UCSD-AML1 (cell line): Measurements from ENCODE around the gene RCVRN.

Experiments
- DNase-seq: peaks from one replicate; lab custom pipeline; 2025; ENCODE audit not compliant: unreplicated experiment; lab: John Stamatoyannopoulos, UW

RCVRN gene

DNA sequence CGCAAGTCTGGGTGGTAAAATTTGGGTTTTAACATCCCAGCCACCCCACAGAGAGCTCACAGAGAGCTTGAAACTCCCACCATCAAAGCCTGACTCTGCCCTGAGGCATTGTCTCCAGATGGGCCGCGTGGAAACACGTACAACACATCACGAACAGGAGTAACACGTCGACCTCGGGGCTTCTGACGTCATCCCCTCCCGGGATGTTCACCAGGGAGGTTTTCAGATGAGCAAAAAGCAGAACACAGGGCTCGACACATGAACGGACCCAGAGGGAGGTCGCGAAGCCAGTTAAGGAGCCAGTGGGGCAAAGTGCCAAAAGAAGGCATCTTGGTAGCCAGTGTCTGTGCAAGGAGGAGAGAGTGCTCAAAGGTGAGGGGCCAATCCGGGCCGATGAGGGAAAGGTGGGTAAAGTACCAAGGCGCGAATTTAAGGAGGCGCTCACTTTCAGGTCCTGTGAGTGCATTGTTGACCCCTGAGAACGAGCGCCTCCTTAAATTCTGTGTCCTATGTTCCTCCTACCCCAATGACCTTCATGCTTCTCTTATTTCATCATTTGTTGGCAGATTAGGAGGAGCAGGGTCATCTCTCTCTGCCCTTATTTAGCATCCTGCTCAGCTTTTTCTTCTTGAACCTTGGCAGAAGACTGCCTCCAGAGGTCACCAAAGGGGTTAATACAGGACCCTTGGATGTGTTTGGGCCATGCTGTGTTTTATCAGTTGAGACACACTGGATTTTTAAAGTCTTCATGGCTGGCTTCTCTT is 5.6 kb downstream of the RCVRN start:
- no peak for DNase-seq

DNA sequence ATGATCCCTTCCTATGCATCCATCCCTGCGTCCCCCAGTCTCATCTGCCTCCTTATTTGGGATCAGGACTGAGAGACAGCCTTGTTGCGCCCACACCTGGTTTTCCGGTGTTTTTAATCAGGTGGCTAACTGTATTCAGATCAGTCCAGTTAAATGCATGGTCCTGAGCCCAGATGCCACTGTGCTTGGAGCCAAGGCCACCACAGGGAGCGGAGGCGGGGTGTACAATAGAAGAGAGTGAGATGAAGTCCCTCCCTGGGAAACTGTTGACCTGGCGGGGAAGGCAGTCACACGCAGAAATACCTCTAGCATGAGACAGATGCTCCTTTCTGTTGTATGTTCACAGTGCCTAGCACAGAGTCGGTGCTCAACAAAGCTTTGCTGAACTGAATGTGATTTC is 6.3 kb downstream of the RCVRN start:
- DNase-seq = no peak

DNA sequence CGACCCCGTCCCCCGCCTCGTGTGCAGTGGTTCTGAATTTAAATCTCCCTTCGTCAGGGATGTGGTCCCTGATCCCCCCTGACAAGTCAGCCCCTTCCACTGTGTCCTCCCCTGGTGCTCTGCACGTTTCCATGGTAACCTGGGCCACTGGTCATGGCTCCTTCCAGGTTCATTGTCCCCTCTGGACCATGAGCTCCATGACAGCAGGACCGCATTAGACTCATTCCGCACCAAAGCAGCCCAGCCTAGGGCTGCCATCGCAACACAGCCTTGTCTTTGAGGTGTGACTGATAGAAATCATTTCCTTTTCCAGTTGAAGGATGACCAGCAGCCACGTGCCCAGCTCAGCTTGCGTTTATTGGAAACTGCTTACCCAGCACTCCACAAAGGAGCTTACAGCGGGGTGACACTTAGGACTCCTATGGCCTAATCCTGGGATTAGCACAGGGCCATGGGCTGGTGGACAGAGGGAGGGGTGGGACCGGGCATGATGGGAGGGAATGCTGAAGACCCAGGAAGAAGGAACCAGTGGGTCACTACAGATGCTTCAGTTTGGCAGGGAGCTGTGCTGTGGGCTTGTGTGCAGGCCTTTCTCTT is 7.6 kb downstream of the RCVRN start:
- DNase-seq = no peak

DNA sequence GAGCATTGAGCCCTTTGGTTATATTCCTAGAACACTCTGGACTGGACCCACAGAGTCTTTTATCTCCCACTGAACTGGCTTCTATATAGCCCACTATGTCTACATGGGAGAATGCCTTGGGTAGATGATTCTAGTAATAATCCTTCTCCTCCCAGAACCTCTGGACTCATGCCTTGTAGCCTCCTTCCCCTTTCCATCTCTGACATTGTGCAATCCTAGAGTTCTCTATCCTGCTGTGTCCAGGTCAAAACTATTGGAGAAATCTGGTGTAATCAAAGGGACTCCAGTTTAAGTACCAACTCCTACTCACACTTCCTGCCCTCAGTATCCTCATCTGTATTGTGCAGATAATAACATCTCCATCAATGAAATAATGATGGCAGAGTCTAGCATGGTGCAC is 9.1 kb downstream of the RCVRN start:
- DNase-seq = no peak

DNA sequence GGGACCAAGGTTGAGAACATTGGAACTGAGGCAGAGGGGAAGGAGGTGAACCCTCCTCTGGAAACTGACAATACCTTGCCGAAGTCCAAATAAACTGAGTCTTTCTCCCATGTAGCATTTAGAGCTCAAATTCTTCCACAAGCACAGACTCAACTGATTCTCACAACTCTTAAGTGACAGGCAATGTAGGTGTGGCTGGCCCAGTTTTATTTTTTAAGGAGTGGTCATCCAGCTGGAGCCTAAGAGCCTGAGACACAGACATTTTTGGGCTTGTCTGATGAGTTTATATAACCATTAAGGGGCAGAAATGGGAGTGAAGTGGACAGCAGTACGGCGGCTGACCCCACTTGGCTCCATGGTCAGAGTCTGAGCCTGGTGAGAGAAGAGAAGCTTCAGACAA is 10.8 kb downstream of the RCVRN start:
- DNase-seq = no peak

DNA sequence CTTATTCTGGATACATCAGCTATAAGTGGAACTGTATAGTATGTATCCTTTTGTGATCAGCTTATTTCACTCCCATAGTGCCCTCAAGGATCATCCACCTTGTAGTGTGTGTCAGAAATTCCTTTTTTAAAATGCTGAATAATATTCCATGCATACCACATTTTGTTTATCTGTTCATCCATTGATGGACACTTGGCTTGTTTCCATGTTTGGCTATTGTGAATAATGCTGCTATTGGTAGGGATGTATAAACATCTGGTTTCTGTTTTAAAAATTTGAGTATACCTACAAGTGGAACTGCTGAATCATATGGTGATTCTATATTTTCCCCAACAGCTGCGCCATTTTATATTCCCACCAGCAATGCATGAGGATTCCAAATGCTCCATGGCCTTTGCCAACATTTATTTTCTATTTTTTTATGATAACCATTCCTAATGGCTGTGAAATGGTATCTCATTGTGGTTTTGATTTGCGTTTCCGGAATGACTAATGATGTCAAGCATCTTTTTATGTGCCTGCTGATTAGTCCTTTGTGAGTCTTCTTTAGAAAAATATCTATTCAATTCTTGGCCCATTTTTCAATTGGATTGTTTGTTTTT is 11.6 kb downstream of the RCVRN start:
- DNase-seq = no peak

DNA sequence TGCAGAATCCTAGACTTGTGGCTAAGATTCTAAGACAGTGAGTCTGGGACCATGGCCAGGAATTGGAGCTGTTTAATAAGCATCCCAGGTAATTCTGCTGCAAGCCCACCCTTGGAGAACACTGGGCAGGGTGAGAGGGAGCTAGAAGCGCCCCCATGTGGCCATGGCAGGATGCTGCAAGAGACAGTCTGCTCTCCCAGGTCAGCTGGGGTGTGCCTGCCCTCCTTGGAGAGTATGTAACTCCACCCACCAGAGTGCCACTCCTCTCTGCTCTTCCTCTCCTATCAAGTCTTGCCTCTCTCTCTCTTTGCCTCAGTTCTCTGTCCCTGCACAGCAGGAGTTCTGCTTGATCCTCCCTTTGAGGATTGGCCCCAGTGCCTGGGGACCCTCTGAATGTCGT is 14.9 kb downstream of the RCVRN start:
- DNase-seq = peak; percentile 45

DNA sequence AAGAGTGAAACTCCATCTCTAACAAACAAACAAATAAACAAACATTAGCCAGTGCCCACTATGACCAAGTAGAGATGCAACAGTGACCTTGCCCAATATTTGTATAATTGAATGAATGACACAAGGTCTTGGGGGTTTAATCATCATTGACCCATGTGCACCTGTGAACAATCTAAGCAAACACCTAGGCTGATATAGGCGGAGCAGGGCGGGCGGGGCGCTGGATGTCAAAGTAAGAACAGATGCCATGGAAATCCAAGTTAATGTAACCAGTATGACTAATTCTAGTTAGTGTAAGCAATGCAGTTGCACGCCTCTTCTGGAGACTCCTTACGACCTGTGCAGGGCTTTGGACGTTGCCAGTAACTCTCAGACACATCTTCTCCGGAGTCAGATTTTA is 17.6 kb downstream of the RCVRN start:
- no peak for DNase-seq

DNA sequence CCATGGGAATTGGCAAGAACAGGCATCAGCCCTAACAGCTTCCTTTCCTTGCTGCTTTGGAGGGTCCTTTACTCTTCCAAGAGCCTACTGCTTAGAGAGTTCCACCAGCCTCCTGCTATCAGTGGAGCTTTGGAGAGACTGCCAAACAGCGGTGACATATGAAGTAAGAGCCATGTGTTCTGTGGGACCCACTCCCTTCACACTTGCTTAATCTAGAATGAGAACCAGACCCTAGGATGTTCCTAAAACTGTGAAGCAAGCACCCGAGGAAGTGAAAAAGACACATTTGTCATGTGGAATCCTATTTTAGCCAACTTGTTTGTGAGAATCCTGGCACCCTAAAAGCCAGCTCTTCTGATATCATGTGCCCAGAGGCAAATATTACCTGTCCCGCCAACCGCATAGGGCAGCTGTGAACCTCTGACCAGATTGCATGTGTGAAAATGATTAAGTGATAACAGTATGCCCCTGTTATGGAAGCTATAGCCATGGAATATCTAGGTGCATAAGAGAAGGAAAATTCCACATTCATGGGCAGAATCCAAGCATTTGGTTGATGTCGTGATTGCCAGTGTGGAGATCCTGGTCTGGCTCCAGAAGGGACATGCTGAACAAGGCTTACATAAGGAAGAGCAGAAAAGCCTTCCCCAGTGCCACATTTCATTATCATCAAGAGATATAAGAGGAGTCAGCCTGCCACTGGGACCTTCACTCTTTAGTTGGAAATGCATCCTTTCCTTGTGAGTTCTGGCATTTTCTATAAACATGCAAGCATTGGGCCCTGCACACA is 18.7 kb downstream of the RCVRN start:
- DNase-seq = no peak

DNA sequence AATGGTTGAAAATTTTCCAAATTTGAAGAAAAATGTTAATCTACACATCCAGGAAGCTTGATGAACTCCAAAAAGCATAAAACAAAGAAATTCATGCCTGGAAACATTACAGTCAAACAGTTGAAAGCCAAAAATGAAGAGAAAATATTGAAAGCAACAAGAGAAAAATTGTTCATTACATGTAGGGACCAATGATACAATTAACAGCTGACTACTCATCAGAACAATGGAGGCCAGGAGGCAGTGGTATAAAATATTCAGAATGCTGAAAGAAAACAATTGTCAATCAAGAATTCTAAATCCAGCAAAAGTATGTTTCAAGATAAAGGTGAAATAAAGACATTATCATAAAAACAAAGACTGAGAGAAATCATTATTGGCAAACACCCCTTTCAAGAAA is 21.6 kb downstream of the RCVRN start:
- DNase-seq = no peak

DNA sequence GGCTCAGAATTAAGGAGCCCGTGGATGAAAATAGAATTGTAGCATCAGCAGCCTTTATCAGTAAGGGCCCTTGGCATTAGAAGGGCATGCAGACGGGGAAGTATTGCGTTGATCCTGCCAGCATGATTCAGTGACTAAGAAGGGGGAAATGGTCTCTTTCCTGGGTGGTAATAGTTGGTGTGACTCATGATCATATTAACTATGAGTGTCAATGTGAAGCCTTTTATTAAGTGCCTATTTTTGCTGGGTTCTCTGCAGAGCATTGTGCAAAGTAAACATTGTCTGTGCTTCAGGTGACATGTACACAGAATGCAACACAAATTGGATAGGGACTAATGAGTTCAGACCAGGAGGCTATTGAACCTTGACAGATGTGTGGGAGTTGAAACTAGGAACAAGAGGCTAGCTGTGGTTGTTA is 24.5 kb downstream of the RCVRN start:
- DNase-seq = no peak

DNA sequence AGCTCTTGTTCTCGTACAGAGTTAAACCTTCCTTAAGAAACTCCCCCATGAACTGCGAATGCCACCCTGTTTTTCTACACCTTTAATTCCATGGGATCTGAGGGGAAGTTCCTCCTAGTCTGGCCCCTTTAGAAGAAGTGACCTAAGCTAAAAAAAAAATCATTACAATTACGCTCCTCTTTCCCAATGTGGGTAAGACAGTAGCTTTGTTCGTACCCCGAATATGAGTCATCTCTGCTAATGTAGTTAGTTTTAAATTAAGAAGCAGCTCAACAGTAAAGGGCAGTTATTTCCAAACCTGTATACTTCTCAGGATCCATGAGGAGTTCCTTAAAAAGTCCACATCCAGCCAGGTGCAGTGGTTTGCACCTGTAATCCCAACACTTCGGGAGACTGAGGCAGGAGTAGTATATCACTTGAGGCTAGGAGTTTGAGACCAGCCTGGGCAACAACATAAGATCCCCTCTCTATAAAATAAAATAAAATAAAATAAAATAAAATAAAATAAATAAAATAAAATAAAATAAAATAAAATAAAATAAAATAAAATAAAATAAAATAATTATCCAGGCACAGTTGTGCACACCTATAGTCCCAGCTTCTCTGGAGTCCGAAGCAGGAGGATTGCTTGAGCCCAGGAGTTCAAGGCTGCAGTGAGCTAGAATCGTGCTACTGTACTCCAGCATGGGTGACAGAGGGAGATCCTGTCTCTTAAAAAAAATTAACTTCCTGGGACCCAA is 26.1 kb downstream of the RCVRN start:
- no peak for DNase-seq

DNA sequence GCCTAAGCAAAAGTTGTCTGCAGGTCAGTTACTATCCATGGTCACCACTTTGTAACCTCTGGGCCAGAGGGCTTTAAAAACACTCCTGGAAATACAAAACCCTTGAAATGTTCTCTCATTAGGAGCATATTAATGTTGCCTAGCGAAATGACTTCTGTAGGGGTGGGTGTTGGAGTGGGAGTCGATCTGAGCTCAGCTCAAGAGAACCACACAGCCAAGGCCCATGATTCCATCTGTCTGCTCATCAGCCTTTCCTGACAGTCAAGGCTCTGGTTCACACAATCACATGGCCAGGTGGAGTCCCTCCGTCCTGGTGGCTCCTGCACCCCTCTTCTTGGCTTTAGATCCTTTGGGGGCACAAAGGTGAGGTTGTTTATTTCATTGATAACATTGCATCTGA is 26.7 kb downstream of the RCVRN start:
- DNase-seq = no peak

DNA sequence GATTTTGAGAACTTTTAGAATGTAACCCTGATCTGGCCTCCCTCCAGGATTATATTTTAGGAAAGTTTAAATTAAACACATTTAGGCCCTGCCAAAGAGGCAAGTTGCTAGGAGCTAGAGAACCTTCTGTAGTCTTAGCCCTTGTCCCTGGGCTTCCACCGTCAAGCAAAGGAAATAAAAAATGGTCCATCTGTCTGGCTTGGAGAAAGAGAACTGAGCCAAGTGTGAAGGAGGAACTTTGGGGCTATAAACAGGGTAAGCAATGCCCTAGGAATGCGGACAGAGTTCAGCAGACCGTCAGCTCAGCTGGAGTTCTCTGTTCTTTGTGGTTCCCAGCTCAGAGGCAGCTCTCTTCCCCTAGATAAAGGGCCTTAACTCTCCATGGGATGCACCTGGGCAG is 29.6 kb downstream of the RCVRN start:
- no peak for DNase-seq

DNA sequence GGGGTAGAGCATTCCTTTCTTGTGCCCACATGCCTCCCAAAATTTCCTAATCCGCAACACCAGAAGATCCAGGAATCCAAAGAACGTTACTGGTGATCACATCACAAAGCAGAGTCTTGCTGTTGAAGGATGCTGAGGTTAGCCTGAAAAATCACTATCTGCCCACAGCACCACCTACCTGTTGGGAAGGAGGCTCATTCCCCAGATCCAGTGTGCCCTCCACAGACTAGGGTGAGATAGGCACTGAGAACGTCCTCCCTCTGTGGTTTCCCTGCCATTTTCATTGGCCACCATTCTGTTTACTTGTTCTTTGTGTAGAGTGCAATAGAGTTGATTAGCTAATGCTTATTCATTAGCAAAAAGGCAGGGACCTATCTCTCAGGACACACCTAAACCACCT is 30.3 kb downstream of the RCVRN start:
- no peak for DNase-seq

DNA sequence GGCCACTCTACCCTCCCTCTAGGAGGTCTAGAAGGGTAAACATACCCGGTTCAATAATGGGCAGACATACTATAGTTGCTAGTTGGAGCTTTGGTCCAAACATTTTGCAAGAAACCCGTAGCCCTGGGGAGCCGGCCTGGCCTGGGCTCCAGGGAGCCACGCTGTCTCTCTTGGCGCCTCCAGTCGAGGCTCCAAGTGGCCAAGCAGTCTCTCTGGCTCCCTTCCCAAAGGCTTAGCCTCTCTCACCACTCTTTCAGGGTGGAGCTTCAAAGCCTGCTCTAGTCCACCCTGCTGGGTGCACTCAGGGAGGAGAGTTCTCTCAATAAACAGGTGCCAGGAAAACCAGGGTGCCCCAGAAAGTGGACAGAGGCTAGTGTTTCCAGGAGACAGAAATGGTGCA is 32.2 kb downstream of the RCVRN start:
- no peak for DNase-seq

DNA sequence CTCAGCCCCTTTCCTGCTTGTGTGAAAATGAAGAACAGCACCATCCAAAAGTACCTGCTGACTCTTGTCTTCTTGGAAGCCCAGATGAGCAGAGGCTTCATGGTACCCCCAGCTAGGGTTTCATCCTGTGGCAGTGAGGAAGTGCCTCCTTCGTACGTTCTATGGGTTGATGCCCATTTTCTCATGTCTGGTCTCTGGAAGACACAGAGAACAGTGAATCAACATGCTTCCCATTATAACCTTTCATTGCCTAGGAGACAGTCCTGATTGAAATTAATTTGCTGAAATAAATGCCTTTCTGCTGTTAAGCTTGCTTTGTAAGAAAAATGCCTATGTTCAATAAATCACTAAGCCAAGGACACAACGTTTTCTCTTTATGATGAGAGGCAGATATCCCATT is 36.5 kb downstream of the RCVRN start:
- no peak for DNase-seq

DNA sequence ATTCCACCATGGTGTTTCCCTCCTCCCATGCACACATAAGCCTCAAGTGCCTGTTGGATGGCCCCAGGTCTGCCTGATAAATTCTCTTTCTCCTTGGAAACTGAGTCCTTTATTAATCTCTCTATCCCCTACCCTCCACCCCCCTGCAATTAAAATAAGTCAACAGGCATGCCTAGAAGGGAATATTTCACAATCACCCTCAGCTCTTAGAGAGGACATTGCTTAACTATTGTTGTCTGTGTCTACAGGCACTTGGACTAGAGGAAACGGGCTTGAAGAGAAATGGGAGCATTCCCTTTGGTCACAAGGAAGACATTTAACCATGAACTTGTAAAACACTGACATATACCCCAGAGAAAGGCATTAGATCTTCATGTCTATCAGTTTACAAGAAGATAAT is 39.5 kb downstream of the RCVRN start:
- no peak for DNase-seq

DNA sequence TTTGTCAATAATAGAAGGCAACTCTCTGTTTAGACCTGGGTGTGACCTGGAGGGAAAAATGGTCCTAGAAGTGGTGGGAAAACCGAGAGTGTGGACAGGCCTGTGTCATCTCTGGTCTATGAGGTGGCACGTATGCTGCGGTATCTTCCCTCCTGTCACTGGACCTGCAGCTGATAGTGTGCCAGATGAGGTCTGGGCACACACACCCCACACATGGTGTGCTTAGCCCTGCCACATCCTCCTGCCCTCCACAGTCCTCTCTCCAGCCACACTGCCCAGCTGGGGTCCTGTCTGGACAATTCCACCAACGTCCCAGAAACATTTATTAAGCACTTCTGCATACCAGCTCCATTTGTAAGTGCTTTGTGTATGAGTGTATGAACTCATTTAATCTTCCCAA is 42.1 kb downstream of the RCVRN start:
- no peak for DNase-seq

DNA sequence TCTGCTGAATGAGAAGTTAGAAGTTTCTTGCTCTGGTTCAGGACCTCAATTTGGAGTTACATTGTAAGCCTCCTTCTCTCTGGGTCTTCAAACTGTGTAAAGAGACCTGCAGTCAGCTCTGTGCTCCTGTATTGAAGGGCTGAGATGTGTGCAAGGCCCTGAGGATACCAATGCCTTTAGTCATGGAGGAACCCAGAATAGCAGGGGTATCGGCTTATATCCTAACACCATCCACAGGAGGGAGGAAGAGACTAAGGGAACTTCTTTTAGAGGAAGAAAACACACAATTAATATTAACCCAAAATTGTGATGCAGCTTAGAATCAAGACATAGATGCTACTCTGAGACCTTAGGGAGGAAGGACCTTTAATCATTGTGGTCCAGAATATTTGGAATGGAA is 42.9 kb downstream of the RCVRN start:
- DNase-seq = no peak

DNA sequence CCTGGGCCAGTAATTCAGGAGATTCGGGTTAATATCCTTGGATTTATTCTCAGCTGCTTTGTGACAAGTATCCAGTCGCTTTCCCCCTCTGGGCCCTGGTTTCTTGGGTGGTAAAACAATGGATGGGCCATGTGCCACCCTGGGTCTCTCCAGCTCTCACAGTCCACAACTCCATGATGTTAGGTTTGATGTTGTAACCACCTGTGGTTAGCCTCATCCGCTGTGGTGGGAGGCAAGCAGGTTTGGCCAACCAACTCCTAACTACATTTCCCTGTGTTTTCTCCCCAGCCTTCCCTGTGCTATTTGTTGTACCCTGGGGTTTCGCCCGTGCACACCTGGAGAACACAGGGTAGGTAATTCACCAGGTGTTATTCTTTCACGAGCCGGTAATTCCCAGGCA is 44.2 kb downstream of the RCVRN start:
- DNase-seq = no peak
